Measurements from ENCODE around the gene PHETA2.

PHETA2 gene, protein sequence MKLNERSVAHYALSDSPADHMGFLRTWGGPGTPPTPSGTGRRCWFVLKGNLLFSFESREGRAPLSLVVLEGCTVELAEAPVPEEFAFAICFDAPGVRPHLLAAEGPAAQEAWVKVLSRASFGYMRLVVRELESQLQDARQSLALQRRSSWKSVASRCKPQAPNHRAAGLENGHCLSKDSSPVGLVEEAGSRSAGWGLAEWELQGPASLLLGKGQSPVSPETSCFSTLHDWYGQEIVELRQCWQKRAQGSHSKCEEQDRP

DNA sequence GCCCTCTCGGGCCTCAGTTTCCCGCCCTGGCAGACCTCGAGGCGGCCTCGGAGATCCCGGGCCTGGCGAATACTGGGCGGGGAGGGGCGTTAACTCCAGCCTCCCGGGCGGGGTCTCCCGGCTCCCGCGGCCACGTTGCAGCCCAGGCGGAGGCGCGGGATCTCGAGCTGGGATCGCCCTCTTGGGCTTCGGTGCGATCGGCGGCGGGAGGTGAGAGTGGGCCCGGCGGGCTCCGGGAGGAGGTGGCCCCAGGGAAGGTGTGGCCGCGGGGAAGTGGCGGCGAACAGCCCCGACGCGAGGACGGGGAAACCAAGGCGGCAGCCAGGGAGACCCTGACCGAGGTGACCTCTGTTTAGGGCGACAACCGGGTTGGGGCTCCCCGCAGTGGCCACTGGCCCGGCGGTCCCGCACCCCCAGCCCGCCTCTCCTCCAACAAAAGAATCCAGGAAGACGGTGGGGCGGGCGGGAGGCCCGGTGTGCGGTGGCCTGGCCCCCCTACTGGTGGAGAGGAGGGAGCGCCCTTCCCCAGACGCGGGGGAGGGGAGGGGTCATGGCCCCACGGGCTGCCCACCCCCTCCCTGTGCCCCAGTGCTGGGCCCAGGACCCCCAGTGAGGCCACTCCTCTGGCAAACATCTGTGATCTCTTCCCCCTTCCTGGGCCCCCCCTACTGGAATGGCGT is at the start of gene PHETA2:
TSS of gene PHETA2 (plus strand) at position 117 of the 680 bp plus-strand sequence. CDS start 3,046 bp downstream, outside the sequence.
- DNase-seq: no peak

DNA sequence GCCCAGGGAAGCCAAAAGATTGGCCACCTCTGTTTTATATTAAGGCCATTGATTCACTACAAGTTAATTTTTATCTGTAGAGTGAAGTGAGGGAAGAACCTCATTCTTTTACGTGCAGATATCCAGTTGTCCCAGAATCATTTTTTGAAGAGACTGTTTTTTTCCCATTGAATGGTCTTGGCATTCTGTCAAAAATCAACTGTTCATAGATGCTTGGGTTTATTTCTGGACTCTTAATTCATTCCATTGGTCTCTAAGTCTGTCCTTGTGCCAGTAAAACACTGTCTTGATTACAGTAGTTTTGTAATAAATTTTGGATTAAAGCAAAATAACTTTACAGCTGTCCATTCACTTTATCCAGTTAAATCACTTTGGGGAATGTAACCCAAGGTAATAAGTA is 48.6 kb upstream of the PHETA2 start:
- no peak for DNase-seq

DNA sequence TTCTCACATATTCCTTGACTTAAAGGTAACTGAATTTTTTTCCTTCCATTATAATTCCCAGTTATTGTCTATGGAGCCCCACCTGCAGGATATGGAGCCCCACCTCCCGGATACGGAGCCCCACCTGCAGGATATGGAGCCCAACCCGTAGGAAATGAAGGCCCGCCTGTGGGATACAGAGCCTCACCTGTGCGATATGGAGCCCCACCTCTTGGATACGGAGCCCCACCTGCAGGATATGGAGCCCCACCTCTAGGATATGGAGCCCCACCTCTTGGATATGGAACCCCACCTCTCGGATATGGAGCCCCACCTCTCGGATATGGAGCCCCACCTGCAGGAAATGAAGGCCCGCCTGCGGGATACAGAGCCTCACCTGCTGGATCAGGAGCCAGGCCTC is 47.3 kb upstream of the PHETA2 start:
- DNase-seq: no peak

DNA sequence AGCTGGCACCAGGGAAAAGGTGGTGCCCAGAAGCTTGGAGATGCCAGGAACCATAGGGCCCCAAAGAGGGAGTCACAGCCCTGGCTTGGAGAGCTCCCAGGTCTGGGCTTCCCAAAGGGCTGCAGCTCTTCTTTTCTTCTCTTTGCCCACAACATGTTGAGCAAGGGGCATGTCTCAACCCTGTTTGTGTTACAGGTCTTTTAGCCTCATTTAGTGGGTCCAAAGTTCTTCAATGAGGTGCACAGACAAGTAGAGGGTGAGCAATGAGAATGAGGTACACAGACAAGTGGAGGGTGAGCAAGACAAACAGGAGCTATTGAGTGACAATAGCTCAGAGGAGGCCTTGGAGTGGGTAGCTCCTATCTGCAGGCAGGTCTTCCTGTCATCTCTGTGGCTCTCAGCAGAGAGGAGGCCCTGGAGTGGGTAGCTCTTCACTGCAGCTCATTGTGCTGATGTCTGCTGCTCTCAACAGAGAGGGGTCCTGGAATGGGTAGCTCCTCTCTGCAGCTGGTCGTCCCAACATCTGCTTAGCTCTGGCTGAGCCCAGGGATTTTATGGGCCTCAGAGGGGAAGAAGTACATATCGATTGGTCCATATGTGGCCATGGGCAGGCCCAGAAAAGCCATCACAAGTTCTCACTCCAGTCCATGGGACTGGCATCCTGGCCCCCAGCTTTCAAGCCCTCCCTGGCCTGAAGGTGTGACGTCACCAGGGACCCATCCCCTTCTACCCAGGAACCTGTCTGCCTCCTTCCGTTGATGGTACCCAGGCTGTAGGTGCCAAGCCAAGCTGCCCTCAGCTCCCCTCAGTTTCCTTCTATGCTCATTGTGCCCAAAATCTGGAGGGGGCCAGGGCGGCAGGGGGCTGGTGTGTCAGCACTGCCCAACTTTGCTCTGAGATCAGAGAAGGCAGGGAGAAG is 40.5 kb upstream of the PHETA2 start:
- no peak for DNase-seq

DNA sequence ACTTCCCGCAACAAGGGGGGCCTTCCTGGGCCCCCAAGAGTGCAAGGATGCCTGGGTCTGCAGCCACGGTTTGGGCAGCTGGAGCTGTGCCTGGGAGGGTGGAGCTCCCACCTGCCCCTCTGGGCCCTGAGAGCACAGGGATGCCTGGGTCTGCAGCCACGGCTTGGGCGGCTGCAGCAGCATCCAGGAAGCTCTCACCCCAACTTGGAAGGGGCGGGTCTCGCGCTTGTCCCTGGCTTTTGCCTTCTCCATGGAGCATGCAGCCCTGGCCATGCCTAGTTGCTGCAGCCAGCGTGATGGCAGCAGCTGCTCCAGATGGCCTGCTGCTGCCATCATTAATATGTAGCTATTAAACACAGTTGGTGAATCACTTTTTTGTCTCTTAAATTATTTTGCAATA is 38.8 kb upstream of the PHETA2 start:
- no peak for DNase-seq

DNA sequence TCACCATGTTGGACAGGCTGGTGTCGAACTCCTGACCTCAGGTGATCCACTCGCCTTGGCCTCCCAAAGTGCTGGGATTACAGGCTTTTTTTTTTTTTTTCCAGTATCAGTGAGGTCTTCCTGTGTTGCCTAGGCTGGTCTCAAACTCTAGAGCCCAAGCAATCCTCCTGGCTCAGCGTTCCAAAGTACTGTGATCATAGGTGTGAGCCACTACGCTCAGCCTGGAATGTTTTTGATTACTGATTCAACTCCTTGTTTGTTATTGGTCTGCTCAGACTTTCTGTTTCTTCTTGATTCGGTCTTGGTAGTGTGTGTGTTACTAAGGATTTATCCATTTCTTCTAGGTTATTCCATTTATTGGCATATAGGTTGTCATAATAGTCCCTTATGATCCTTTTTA is 34.8 kb upstream of the PHETA2 start:
- DNase-seq: no peak

DNA sequence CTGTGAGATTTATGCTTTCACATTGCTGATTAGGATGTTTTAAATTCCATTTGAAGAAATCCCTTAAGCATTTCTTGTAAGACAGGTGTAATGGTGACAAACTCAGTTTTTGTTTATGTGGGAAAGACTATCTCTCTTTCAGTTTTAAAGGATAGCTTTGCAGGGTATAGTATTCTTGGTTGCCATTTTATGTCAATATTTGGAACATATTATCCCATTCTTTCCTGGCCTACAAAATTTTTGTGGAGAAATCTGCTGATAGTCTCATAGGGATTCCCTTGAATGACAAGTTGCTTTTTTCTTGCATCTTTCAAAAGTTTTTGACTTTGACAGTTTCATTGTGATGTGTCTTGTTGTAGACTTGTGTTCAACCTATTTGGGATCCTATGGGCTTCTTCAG is 32.3 kb upstream of the PHETA2 start:
- DNase-seq: no peak

DNA sequence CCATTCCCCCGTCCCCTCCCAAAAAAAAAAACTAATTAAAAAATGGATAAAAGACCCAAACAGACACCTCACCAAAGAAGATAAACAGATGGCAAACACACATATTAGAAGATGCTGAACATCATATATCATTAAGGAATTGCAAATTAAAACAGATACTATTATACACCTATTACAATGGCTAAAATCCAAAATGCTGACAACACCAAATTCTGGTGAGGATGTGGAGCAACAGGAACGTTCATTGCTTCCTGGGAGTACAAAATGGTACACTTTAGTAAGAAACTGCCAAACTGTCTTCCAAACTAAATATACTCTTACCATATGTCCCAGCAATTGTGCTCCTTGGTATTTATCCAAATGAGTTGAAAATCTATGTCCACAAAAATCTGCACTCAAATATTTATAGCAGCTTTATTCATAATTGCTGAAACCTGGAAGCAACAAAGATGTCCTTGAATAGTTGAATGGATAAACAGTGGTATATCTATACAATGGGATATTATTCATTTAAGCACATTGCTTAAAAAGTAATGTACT is 23.3 kb upstream of the PHETA2 start:
- no peak for DNase-seq

DNA sequence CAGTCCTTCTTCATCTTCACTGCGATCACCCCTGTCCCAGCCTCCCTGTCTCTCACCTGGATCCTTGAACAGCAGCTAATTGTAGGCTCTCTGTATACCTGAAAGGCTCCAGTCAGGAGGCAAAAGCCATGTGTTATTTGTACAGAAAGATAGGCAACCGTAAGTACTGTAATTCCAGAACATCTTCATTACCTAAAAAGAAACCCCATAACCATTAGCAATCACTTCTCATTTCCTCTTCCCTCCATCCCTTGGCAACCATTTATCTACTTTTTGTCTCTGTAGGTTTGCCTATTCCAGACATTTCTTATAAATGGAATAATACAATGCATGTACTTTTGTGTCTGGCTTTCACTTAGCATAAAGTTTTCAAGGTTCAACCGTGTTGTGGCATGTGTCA is 21.3 kb upstream of the PHETA2 start:
- DNase-seq: no peak

DNA sequence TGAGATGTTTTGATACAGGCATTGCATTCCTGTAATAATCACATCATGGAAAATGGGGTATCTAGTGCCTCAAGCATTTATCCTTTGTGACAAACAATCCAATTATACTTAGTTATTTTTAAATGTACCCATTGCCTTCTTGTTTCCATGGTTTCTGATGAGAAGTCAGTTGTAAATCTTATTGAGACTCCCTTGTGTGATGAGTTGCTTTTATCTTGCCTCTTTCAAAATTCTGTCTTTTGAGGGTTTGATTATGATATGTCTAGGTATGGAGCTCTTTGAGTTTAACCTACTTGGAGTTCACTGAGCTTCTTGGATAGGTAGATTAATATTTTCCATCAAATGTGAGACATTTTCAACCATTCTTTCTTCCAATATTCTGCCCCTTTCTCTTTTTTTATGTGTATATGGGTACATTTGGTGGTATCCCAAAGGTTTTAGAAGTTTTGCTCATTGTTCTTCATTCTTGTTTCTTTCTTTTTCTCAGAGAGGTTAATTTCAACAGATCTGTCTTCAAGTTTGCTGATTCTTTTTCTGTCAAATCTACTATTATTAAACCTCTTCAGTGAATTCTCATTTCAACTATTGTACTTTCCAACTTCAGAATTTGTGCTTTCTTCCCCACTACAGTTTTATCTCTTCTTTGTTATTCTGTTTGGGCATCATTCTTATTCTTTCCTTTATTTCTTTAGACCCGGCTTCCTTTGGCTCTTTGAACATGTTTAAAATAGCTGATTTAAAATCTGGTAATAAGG is 17.1 kb upstream of the PHETA2 start:
- no peak for DNase-seq

DNA sequence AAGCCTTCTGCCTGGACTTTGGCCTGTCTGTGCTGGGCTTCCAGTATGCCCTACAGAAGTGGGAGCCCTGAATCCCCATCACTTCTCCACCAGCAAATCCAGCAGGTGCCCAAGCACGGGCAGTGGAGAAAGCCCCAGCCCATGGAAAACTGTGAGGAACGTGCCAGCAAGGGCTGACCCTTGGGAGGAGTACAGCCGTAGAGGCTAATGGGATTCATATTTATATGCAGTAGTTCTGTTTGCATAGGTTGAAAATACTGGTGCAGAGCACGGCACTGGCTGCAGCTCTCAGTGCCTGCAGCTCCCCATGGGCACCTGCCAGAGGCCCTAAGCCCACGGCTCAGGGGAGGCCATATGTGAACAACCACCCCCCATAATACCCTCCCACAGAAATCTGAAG is 13.6 kb upstream of the PHETA2 start:
- no peak for DNase-seq

DNA sequence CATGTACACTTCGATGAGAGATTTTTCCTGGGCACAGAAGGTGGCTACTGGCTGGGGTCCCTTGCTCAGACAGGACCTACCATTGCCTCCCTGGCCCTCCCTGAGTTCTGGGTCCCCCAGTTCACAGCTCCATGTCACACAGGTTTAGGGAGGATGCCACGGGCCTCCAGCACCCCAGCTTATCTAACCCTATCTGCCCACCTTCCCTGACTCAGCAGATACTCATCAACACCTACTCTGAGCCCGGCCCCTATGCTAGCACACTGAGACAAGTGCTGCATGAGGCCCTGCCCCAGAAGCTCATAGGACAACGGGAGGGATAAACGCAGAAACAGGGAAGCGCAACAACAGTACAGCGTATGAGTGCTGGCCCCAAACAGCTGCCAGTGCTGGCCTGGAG is 13.0 kb upstream of the PHETA2 start:
- DNase-seq: no peak

DNA sequence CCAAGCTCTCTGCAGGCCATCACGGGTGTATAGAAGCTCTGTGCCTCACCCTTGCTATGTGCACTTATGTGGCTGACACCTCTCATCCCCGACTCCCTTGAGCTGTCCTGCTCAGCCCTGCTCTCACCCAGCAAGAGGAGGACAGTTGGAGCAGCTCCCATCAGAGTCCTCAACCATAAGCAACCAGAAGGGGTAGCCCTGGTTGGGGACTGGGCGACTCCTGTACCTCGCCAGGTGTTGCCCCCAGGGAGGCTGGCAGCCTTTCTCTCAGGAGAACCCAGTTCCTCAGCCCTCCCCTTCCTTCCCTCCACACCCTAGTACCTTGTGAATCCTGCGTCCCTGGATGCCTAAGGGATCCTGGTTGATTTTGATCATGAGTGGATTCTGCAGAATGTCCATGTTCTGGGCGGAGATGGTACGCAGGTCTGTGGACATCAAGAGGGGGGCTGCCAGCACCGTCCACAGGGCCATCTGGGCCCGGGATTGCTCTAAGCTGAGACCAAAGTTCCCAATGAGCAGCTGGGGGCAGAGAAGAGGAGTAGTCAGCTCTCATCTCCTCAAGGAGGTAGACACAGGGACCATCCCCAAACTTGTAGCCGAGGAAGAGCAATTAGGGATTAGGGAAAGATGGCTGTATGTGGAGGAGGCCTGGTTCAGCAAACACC is 11.4 kb upstream of the PHETA2 start:
- no peak for DNase-seq

DNA sequence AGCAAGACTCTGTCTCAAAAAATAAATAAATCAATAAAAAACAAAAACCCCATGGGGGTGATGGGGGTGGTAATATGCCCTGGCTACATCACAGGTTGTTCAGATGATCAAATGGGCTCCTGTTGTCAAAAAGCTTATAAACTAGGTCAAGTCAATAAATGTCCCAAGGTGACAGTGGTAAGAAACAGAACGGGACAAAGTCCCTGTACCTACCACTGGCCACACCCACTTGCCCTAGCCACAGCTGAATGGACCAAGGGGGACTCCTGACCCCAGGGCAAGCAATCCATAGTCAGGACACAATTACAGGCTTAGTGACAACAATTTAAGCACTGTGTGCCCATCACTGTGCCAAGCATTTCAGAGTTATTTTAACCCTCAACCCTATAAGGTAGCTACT is 9.4 kb upstream of the PHETA2 start:
- DNase-seq: no peak

DNA sequence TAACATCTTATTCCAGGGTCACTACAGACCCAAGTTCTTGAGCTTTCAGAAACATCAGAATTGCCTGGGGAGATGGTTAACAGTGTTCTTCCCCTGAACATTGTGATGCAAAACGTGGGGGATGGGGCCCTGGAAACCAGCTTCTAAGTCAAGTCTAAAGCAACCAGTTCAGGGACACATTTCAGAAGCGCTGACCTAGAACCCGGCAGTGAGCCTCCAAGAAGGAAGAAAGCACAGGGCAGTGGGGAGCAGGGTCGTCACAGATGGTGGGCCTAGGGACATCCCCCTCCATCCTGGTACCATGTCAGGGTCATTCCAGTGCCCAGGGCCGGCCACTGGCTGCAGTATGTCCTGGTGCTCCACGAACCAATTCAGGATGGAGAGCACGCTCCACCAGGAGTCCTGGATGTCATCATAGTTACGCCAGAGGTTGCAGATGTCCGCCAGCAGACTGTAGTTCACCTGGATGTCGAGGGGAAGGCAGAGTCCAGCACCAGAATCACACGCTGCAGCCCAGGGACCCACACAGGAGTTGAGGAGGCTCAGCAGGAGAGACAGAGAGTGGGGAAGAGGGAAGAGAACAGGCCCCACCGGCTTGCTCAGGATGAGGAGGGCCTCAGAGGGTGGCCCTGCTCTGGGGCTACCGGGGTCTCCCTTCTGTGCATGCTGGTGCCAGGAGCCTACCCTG is 8.5 kb upstream of the PHETA2 start:
- no peak for DNase-seq

DNA sequence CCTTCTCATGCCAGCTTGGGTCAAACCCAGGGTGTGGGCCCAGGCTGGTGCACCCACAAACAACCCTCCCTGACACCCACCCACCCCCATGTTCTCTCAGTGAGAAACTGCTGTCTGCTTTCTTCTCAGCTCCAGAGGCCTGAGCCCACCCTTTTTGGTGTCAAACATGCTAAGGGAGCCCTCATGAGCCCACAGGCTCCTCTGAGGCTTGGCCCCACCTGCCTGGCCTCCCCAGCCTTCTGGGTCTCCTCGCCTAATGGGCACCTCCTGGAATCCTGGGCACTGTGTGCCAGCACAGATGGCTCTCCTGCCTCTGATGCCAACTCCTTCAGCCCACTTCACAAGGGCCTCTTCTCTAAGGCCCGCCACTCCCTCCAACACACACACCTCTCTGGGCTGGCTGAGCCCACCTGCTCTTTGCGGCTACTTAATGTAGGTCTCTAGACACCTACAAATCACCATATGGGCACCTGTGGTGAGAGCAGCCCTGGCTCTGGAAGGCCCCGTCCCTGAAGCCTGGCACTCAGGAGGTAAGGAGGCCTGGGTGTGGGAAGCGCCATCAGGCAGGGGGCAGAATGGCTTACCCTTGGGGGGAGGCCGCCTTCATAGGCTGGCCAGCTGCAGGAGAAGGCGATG is 7.8 kb upstream of the PHETA2 start:
- DNase-seq: no peak

DNA sequence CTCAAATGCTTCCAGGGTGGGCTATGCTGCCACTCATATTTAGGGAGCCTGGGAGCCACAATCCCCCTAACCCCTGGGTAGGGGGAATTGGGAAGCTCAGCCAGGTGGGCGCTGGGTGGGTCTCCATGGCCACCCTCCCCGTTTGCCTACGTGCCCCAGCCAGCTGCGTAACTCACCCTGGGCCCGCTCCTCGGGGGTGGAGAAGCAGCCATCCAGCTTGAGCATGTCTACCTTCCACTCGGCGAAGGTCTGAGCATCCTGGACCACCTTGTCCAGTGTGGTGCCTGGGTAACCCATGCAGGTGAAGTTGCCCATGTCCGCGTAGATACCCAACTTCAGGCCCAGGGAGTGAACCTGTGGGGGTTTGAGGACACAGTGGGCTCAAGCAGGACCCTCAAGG is 7.1 kb upstream of the PHETA2 start:
- no peak for DNase-seq

DNA sequence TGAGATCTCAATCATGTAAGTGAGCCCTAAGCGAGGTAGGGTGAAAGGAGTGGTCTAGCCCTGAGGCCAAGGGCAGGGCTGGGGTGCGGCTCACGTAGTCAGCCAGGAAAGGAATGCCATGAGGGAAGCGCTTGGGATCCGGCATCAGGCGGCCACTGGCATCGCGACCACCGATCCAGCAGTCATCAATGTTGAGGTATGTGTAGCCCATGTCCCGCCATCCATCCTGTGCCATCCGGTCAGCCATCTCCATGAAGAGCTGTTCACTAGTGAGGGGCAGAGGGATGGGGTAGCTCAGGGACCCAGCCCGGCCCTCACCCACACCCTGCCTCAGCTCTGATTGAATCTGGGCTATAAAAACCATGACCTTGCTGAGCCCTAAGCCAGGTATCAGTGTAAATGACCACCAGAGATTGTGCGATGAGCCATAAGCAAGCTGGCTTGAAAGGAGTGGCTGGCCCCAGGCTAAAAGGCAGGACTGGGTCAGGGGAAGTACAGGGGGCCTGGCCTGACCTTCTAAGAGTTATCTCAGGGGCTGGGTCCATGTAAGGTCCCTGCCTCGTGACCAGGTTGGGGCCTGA is 6.3 kb upstream of the PHETA2 start:
- DNase-seq: no peak

DNA sequence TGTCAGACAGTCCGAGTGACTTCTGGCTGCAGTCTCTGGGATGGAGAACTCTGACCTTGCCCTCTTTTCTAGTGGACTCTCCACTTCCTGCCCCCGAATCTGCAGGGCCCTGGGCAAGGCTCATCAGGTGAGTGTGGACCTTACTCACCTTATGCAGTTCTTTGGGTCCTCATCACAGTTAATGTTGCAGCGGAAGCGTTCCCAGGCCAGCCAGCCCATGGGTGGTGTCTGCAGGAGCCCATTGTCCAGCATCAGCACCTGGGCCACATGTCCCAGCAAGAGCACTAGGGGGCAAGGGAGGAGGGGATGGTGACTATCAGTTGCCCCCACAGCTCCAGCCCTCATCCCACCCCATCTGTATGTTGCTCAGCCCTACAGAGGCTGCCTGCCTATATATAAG is 5.8 kb upstream of the PHETA2 start:
- DNase-seq: no peak

DNA sequence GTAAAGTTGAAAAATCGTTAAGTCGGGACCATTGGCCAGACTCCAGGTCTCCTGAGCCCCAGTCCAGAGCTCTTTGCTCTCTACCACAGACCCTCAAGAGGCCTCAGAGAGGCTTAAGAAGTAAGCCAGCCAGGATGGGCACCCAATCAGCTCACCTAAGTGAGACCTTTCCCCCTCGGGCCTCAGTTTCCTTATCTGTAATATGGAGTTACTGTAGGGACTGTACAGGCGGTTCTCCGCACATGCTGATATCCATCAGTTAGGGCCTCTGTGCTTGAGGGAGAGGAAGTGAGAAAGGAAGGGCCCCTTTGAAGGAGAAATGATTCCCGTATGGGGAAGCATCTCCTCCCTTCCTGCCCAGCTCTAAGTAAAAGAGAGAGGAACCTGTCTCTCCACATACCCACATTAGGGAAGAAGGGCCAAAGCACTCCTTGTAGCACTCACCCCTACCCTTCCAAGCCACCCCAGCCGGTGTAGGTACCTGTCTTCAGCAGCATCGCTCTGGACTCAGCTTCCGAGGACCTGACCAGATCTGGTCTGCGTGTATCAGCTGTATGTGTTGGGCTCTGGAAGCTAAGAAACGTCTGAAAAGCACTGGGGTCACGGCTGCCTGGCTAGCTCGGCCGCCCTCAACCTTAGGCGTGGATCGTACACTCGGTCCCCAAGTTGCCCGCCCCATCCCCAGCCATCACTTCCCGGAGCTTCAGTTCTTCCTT is 4.1 kb upstream of the PHETA2 start:
- DNase-seq: no peak

Data from KG1 (cell line).